HG03175 (cell line): ENCODE measurements around the gene NMT1.

Experiments
- ATAC-seq: cut with Tn5 transposase; IDR thresholded peaks from one replicate; pipeline ENCODE4 v1.9.1; 2021; ENCODE audit warnings: mild to moderate bottlenecking, moderate library complexity; ENCODE audit not compliant: unreplicated experiment

The NMT1 gene

DNA sequence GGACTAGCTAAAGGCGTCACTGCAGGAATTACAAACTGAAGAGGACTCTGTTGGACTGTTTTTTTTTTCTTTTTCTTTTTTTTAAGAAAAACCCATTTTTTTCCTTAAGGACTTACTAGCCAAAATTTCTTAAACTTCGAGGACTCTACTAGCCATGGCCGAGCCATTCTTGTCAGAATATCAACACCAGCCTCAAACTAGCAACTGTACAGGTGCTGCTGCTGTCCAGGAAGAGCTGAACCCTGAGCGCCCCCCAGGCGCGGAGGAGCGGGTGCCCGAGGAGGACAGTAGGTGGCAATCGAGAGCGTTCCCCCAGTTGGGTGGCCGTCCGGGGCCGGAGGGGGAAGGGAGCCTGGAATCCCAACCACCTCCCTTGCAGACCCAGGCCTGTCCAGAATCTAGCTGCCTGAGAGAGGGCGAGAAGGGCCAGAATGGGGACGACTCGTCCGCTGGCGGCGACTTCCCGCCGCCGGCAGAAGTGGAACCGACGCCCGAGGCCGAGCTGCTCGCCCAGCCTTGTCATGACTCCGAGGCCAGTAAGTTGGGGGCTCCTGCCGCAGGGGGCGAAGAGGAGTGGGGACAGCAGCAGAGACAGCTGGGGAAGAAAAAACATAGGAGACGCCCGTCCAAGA lies 88.0 kb downstream of the NMT1 start:
- ATAC-seq: no peak

DNA sequence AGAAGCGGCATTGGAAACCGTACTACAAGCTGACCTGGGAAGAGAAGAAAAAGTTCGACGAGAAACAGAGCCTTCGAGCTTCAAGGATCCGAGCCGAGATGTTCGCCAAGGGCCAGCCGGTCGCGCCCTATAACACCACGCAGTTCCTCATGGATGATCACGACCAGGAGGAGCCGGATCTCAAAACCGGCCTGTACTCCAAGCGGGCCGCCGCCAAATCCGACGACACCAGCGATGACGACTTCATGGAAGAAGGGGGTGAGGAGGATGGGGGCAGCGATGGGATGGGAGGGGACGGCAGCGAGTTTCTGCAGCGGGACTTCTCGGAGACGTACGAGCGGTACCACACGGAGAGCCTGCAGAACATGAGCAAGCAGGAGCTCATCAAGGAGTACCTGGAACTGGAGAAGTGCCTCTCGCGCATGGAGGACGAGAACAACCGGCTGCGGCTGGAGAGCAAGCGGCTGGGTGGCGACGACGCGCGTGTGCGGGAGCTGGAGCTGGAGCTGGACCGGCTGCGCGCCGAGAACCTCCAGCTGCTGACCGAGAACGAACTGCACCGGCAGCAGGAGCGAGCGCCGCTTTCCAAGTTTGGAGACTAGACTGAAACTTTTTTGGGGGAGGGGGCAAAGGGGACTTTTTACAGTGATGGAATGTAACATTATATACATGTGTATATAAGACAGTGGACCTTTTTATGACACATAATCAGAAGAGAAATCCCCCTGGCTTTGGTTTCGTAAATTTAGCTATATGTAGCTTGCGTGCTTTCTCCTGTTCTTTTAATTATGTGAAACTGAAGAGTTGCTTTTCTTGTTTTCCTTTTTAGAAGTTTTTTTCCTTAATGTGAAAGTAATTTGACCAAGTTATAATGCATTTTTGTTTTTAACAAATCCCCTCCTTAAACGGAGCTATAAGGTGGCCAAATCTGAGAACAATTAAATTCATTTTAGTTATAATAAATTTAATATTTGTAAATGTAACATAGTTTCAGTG lies 88.8 kb downstream of the NMT1 start:
- ATAC-seq: no peak

DNA sequence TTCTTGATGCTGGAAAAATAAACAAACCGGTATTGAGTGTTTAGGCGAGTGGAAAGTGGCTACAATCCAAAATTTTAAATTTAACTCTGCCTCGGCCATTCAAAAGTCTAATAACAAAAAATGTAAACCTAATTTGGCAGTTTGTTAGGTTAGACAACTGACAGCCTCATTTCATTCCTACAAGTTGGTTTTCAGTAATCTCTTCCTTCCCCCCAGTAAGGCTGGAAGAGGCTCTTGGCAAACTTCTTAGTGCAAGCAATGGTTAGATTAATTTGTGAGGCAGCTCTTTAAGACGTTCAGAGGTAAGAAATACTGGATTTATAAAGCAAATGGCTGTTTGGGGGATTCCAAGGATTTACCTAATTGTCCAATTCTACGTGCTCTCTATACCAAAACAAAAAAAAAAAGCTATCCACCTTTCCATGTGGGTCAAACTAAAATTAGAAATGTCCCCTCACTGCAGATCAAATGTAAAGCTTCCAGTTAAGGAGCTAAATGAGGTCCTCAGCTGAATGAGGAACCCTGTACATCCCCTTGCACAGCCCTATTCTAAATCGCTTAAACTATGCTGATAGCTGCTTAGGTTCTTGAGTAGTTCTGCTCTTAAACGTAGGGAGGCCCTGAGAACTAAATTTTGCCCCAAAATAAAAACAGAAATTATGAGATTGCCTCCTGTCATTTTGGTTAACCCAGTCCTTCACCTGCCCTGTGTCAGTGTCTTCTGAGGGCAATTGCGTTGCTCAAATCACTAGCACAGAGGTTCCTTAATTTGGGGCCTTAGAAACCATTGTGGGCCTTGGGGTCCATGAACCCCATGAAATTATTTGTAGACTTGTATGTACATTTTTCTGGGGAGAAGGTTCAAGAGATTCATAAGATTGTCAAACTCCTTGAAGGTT lies 90.0 kb downstream of the NMT1 start:
- no peak for ATAC-seq

- no peak for ATAC-seq
Observed at GRCh38 chr17:45155029-45155428, 93.9 kb downstream of the NMT1 start.

DNA sequence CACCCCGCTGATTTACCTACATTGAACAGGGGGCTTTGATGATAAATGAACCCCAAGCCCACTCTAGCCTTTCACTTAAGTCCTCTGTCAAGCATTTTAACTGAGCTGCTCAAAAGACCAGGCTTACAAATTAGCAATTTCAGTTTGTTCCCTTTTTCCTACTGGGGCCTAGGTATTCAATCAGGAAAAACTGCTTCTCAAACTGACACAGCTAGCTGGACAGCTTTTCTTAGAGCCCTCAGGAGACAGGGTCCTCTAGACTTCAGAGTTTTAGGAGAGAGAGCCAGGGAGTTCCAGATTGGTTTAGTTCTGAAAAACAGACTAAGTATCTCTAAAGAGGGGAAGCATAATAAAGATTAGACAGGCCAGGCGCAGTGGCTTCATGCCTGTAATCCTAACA lies 94.4 kb downstream of the NMT1 start:
- ATAC-seq: no peak

DNA sequence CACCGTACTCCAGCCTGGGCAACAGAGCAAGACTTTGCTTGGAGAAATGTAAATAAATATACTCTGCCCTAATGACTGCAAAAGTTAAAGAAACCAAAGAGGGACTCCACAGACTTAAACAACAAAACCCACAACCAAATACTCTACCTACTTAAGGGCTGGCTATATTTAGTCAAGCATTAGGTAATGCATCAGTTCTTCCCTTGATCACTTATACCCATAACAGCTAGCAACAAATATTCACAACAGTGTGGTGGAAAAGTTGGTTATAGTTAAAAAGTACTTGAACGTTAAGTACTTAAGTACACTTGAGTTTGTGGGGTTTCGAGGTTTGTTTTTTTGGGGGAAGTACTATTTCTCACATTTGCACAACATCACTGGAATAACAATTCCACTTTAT lies 95.1 kb downstream of the NMT1 start:
- no peak for ATAC-seq
